ENCODE data around the gene DNAI2. TPM values are rescaled to one million over a fixed set of nuclear protein-coding genes. Genes with fewer than 3 reads are reported as not detected.

Gene DNAI2
- total and polyA plus RNA-seq, 4 donors: 4.1 to 14.2 (median 6.7) TPM

DNA sequence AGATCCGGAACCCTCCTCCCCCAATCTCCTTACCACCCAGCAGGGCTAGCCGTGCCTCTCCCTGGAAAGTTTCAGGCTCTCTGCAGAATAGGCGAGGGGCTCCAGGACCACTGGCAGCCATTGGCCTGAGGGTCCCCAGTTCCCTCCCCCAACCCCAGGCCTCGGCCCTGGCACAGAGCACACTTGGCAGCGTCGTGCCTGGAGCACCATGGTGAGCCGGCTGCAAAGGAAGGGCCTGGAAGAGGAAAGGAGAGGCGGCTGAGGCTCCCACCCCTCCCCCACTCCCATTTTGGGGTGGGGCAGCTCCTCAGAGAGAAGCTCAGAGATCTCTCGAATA, 88.0 kb downstream of the DNAI2 start:
- no peak for ATAC-seq (ENCODE audit: insufficient read depth, low FRiP score)
- Histone ChIP-seq H3K4me1 (ENCODE audit: control insufficient read depth in 5 of 5, insufficient read depth in 5 of 5, low read length in 5 of 5) (peaks cover 0 to 19% (median 4%) of the 10 kb centered on the region in 5 donors), H3K36me3 (ENCODE audit: control insufficient read depth in 4 of 4, insufficient read depth in 4 of 4, low read length in 4 of 4) (no peaks in the 10 kb centered on the region), H3K4me3 (no peak overlapping the region), H3K27ac (ENCODE audit: low read depth in 1 of 2, low read length in 1 of 2) (no peak overlapping the region), H3K9ac (ENCODE audit: insufficient read depth in 1 of 2, low read length in 2 of 2) (no peak overlapping the region), H3K27me3 (ENCODE audit: control insufficient read depth in 3 of 3, insufficient read depth in 3 of 3, low read length in 2 of 3) (peaks cover 14 to 19% (median 14%) of the 10 kb centered on the region in 3 donors), H3K9me3 (ENCODE audit: control insufficient read depth in 4 of 4, insufficient read depth in 3 of 4, low read length in 3 of 4) (peaks cover 0 to 8% (median 0%) of the 10 kb centered on the region in 4 donors)
- no peak for DNase-seq
- TF ChIP-seq, protein P1, sequence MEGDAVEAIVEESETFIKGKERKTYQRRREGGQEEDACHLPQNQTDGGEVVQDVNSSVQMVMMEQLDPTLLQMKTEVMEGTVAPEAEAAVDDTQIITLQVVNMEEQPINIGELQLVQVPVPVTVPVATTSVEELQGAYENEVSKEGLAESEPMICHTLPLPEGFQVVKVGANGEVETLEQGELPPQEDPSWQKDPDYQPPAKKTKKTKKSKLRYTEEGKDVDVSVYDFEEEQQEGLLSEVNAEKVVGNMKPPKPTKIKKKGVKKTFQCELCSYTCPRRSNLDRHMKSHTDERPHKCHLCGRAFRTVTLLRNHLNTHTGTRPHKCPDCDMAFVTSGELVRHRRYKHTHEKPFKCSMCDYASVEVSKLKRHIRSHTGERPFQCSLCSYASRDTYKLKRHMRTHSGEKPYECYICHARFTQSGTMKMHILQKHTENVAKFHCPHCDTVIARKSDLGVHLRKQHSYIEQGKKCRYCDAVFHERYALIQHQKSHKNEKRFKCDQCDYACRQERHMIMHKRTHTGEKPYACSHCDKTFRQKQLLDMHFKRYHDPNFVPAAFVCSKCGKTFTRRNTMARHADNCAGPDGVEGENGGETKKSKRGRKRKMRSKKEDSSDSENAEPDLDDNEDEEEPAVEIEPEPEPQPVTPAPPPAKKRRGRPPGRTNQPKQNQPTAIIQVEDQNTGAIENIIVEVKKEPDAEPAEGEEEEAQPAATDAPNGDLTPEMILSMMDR (IDR thresholded peaks at IDR 0.05; ENCODE audit: control extremely low read depth, extremely low read depth): no peak
- WGBS, 2 donors: 21 to 37% methylated on average over 8 to 9 of the region's 9 CpGs

- H3K9ac ChIP-seq (ENCODE audit: insufficient read depth in 1 of 2, low read length in 2 of 2): no peak overlapping the region
- peaks cover 0 to 5% (median 0%) of the 10 kb centered on the region in 4 donors for H3K9me3 ChIP-seq (ENCODE audit: control insufficient read depth in 4 of 4, insufficient read depth in 3 of 4, low read length in 3 of 4)
- TF ChIP-seq, protein P1 (IDR thresholded peaks at IDR 0.05; ENCODE audit: control extremely low read depth, extremely low read depth): no peak
- WGBS, 2 donors: 51 to 77% methylated on average over 14 of the region's 14 CpGs
- H3K27me3 ChIP-seq (ENCODE audit: control insufficient read depth in 3 of 3, insufficient read depth in 3 of 3, low read length in 2 of 3): peaks cover 6 to 14% (median 8%) of the 10 kb centered on the region in 3 donors
- no peak for ATAC-seq (ENCODE audit: insufficient read depth, low FRiP score)
- no peak for DNase-seq
- peaks cover 0 to 17% (median 3%) of the 10 kb centered on the region in 5 donors for H3K4me1 ChIP-seq (ENCODE audit: control insufficient read depth in 5 of 5, insufficient read depth in 5 of 5, low read length in 5 of 5)
- H3K36me3 ChIP-seq (ENCODE audit: control insufficient read depth in 4 of 4, insufficient read depth in 4 of 4, low read length in 4 of 4): no peaks in the 10 kb centered on the region
- no peak overlapping the region for H3K4me3 ChIP-seq
- no peak overlapping the region for H3K27ac ChIP-seq (ENCODE audit: low read depth in 1 of 2, low read length in 1 of 2)
These were observed 88.9 kb downstream of the DNAI2 start for GRCh38 chr17:74362810-74363498.

Other genes starting within 250 kb of the DNAI2 start
- gene RPL38, start 70.6 kb upstream of the DNAI2 start, total RNA-seq: 1,000 to 10,000 TPM in 1 of 2 donors, 100 to 1,000 TPM in 1; 686 to 1,416 TPM
- gene RPL38, start 70.6 kb upstream of the DNAI2 start, polyA plus RNA-seq: 1,000 to 10,000 TPM in 1 of 2 donors, 100 to 1,000 TPM in 1; 765 to 2,752 TPM
- gene TTYH2, start 60.7 kb upstream of the DNAI2 start, total RNA-seq: 10 to 100 TPM in 1 of 2 donors, 1 to 10 TPM in 1; 7.5 to 10.6 TPM
- gene TTYH2, start 60.7 kb upstream of the DNAI2 start, polyA plus RNA-seq: 1 to 10 TPM; 2.3 to 3.3 TPM
- 10 to 100 TPM in 1 of 2 donors, 1 to 10 TPM in 1; 8.9 to 12.7 TPM for gene KIF19, start 52.0 kb downstream of the DNAI2 start, total RNA-seq
- gene KIF19, start 52.0 kb downstream of the DNAI2 start, polyA plus RNA-seq: 1 to 10 TPM; 4.2 to 4.5 TPM
- under 1 TPM in 1 of 2 donors, not detected in 1; 0.17 TPM for gene BTBD17, start 87.6 kb downstream of the DNAI2 start, total RNA-seq
- gene BTBD17, start 87.6 kb downstream of the DNAI2 start, polyA plus RNA-seq: not detected
- not detected for gene GPR142, start 93.3 kb downstream of the DNAI2 start, total RNA-seq
- under 1 TPM in 1 of 2 donors, not detected in 1; 0.03 TPM for gene GPR142, start 93.3 kb downstream of the DNAI2 start, polyA plus RNA-seq
- 10 to 100 TPM; 77.5 to 81.4 TPM for gene GPRC5C, start 157.9 kb downstream of the DNAI2 start, total RNA-seq
- gene GPRC5C, start 157.9 kb downstream of the DNAI2 start, polyA plus RNA-seq: 10 to 100 TPM; 41.9 to 54.6 TPM
- gene CD300A, start 192.4 kb downstream of the DNAI2 start, total RNA-seq: 10 to 100 TPM; 12.9 to 21.0 TPM
- 10 to 100 TPM in 1 of 2 donors, 1 to 10 TPM in 1; 8.0 to 66.3 TPM for gene CD300A, start 192.4 kb downstream of the DNAI2 start, polyA plus RNA-seq

Measured in lung (tissue), 12 donors.